ENCODE data around the gene MRPL21.

The MRPL21 gene

DNA sequence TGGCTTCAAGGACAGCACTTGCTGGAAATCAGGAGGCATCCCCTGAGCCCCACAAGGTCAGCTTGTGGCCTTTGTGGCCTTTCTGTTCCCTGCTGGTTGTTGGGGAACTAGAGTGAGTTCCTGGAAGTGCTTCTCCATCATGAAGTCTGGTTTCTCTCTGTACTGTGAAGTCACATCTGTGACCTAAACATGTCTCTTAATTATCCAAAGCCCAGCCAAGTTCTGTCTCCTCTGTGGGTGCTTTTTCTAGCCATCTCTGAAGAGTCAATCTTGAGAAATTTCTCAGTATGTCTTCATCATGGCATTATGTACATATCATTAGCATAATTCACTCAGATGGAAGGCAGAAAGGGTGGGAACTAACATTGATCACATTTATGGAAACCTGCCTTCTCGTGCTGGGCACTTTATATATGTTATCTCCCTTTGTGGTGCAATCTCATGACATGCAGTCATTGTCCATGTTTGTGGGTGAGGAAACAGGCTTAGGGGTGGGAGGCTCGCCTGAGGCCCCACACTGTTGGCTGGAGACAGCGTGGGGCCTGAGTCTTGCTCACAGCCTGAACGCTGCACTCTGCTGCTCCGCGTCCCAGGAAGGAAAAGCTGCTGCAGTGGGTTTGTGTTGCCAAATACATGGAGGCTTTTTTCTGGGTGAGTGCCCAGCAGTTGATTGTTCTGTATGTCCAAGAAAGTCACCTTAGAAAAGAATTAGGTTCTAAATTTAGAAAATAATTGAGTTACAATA is 24.7 kb upstream of the MRPL21 start:
- no peak for DNase-seq (ENCODE audit: low read depth)
- in situ Hi-C loops (cut with HindIII; ENCODE audit: low sequenced_read_pairs), result no loop called here
- no peak overlapping the region for H3K4me3 ChIP-seq (ENCODE audit: low read depth, low read length)
- TF ChIP-seq, protein P1, sequence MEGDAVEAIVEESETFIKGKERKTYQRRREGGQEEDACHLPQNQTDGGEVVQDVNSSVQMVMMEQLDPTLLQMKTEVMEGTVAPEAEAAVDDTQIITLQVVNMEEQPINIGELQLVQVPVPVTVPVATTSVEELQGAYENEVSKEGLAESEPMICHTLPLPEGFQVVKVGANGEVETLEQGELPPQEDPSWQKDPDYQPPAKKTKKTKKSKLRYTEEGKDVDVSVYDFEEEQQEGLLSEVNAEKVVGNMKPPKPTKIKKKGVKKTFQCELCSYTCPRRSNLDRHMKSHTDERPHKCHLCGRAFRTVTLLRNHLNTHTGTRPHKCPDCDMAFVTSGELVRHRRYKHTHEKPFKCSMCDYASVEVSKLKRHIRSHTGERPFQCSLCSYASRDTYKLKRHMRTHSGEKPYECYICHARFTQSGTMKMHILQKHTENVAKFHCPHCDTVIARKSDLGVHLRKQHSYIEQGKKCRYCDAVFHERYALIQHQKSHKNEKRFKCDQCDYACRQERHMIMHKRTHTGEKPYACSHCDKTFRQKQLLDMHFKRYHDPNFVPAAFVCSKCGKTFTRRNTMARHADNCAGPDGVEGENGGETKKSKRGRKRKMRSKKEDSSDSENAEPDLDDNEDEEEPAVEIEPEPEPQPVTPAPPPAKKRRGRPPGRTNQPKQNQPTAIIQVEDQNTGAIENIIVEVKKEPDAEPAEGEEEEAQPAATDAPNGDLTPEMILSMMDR (IDR thresholded peaks at IDR 0.05; ENCODE audit: low read depth, low read length, missing control alignments), result no peak

DNA sequence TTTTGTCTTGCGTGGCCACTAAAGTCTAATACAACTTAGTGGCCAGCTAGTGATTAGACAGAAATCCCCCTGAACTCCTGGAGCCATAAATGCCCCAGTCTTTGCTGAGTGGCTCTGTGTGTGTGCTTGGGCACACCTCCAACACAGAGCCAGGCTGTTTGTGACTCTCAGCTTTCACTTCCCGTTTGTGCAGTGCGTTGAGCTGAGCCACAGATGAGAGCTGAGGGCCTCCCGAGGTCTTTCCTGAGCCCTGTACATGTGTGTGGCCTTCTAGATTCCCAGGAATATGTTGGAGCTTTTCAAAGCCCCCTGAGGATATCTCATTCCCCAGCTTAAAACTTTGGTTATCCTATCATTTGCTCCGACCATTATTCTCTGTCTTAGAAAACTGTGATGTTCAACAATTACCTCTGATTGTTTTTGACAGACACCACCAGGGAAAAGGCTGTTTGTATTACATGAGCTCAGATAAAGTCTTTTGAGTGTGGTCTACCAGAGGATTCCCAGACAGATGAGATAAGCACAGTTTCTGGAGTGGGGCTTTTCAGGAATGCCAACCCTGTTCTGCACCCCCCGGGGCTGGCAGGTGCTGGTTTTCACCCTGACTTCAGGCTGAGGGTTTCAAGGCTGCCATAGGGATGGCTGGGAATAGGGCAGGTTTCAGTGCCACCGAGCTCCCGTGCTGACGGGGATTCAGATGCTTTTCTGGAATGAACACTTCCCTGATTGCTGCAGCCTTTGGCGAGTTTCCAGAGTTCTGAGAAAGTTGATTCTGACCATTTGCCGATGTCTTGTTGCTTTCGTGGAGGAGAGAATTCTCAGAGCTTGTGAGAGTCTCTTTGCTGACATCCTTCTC is 23.9 kb upstream of the MRPL21 start:
- TF ChIP-seq, protein P1 (IDR thresholded peaks at IDR 0.05; ENCODE audit: low read depth, low read length, missing control alignments), result no peak
- no peak overlapping the region for H3K4me3 ChIP-seq (ENCODE audit: low read depth, low read length)
- no peak for DNase-seq (ENCODE audit: low read depth)
- in situ Hi-C loops (cut with HindIII; ENCODE audit: low sequenced_read_pairs), result no loop called here

DNA sequence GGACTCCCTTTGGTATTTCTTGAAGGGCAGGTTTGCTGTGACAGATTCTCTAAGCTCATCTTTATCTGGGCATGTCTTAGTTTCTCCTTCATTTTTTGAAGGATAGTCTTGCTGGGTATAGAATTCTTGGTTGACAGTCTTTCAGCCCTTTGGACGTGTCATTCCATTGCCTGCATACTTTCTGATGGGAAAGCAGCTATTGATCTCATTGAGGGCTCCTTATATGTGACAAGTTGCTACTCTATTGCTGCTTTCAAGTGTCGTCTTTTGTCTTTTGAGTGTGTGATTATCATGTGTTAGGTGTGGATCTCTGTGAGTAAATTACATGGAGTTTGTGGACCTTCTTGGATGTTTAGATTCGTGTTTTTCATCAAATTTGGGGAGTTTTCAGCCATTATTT is 22.0 kb upstream of the MRPL21 start:
- DNase-seq (ENCODE audit: low read depth), result no peak
- no peak overlapping the region for H3K4me3 ChIP-seq (ENCODE audit: low read depth, low read length)
- TF ChIP-seq, protein P1 (IDR thresholded peaks at IDR 0.05; ENCODE audit: low read depth, low read length, missing control alignments), result no peak
- in situ Hi-C loops (cut with HindIII; ENCODE audit: low sequenced_read_pairs), result no loop called here

DNA sequence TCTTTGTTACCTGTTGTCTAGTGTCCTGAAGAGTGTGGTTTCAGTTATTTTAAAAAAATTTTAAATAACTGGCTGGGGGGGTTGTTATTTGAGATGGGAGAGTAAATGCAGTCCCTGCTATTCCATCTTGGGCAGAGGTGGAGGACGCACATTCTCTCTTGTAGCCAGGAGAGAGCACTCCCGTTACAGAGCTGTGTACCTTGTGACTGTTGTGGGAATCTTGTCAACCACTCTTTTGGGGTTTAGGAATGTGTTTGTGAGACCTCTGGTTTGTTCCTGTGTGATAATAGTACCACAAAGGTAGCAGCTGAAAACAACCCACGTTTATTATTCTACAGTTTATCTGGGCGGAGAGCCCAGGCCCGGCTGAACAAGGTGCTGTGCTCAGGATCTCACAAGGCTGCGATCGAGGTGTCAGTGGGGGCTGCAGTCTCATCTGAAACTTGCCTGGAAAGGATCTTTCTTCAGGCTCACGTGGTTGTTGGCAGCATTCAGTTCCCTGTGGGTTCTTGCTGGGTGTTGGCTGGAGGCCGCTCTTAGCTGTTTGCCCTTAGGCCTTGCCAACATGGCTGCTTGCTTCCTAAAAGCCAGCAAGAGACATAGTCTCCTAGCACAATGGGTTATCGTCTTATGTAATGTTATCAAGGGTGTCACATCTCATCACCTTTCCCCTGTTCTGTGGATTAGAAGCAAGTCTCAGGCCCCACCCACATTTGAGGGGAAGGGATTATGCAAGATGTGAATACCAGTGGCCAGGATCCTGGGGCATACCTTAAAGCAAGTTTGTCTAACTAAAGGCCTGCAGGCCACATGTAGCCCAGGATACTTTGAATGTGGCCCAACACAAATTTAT is 20.7 kb upstream of the MRPL21 start:
- TF ChIP-seq, protein P1 (IDR thresholded peaks at IDR 0.05; ENCODE audit: low read depth, low read length, missing control alignments), result peak; percentile 9
- no peak for DNase-seq (ENCODE audit: low read depth)
- no peak overlapping the region for H3K4me3 ChIP-seq (ENCODE audit: low read depth, low read length)
- in situ Hi-C loops (cut with HindIII; ENCODE audit: low sequenced_read_pairs), result loop anchor here (25.0 kb wide), 1 partner anchor 287 kb away; no protein-coding TSS in a partner anchor

DNA sequence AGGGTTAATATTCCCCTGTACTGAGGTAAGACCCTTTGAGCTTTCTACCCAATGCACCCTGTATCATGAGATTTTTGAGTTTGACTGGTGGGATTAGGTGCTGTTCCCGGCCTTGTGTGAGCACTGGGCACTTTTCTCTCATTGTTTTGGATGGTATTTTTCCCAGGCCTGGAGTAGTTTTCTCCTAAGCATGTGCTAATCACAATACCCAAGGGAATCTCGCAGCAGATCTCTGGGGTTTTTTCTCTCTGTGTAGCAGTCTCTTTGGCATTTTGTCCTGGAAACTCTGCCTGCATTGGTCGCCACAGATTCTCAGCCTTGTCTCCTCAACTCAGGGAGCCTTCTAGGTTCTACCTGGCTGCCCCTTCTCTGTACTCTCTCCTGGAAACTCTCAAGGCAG is 20.0 kb upstream of the MRPL21 start:
- no peak overlapping the region for H3K4me3 ChIP-seq (ENCODE audit: low read depth, low read length)
- no peak for DNase-seq (ENCODE audit: low read depth)
- in situ Hi-C loops (cut with HindIII; ENCODE audit: low sequenced_read_pairs), result loop anchor here (25.0 kb wide), 1 partner anchor 286 kb away; no protein-coding TSS in a partner anchor
- TF ChIP-seq, protein P1 (IDR thresholded peaks at IDR 0.05; ENCODE audit: low read depth, low read length, missing control alignments), result no peak

DNA sequence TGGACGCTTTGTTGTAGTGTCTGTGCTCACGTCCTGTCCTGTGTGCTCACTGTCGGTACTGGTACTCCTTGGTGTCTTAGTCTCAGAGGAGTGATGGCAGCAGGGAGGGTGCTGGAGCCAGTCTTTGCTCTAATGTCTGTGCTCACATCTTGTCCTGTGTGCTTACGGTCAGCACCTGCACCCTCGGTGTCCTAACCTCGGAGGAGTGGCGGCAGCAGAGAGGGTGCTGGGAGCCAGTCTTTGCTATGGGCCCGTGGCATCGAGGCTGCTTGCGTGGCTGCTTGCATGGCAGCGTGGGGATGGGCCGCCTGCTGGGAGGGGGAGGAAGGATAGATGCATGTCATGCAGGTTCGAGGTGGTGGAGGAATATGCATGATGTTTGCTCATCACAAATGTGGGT is 12.8 kb upstream of the MRPL21 start:
- TF ChIP-seq, protein P1 (IDR thresholded peaks at IDR 0.05; ENCODE audit: low read depth, low read length, missing control alignments), result no peak
- H3K4me3 ChIP-seq (ENCODE audit: low read depth, low read length), result no peak overlapping the region
- in situ Hi-C loops (cut with HindIII; ENCODE audit: low sequenced_read_pairs), result loop anchor here (25.0 kb wide), 1 partner anchor 279 kb away; no protein-coding TSS in a partner anchor
- no peak for DNase-seq (ENCODE audit: low read depth)
